Neural cell (in vitro differentiated cells): ENCODE results near the gene PDAP1. TPM values are rescaled to one million over a fixed set of nuclear protein-coding genes. Genes with fewer than 3 reads are reported as not detected.
"Not testable (repeated sequence)": the region's sequence is repeated elsewhere in the genome, so short reads cannot be mapped to it uniquely, and the experiment has no call there.

ENCODE experiments used
- H2AFZ ChIP-seq: fragments of 200-600, 300-800 bp; sonication (generic), shearing (Covaris generic); 2 replicates; pipeline ENCODE4 v1.6.0; 2014; ENCODE audit warnings: low read depth, mild to moderate bottlenecking, antibody characterized with exemption, low read length, moderate library complexity
- H3F3A ChIP-seq: fragments of 200-600 bp; shearing (Covaris generic); 2 replicates; pipeline ENCODE4 v1.6.1; 2016; ENCODE audit warnings: mild to moderate bottlenecking, moderate library complexity, mixed read lengths, antibody characterized with exemption, low read length; ENCODE audit not compliant: insufficient read depth, poor library complexity, severe bottlenecking
- H3K27ac ChIP-seq: fragments of 200-600, 300-800 bp; sonication (generic), shearing (Covaris generic); 2 replicates; pipeline ENCODE4 v1.5.1; 2014; ENCODE audit warnings: mild to moderate bottlenecking, low read length, moderate library complexity
- H3K27me3 ChIP-seq: fragments of 300-800, 200-600 bp; sonication (generic), shearing (Covaris generic); 2 replicates; pipeline ENCODE4 v1.6.0; 2014; ENCODE audit warnings: mild to moderate bottlenecking, low read depth, low read length, moderate library complexity; ENCODE audit not compliant: insufficient read depth
- H3K36me3 ChIP-seq: fragments of 300-800, 200-600 bp; sonication (generic), shearing (Covaris generic); 2 replicates; pipeline ENCODE4 v1.5.1; 2014; ENCODE audit warnings: mild to moderate bottlenecking, antibody characterized with exemption, low read length, moderate library complexity; ENCODE audit not compliant: insufficient read depth
- H3K4me2 ChIP-seq: fragments of 300-800, 200-600 bp; sonication (generic), shearing (Covaris generic); 2 replicates; pipeline ENCODE4 v1.6.0; 2014; ENCODE audit warnings: mild to moderate bottlenecking, low read length
- H3K4me3 ChIP-seq: fragments of 300-800, 200-600 bp; sonication (generic), shearing (Covaris generic); 2 replicates; pipeline ENCODE4 v1.5.1; 2014; ENCODE audit warnings: mild to moderate bottlenecking, low read length, moderate library complexity
- H3K79me2 ChIP-seq: fragments of 200-600 bp; shearing (Covaris generic); replicated peaks from 2 replicates; pipeline ENCODE4 v1.6.0; 2014; ENCODE audit warnings: mild to moderate bottlenecking, low read length, moderate library complexity; ENCODE audit not compliant: insufficient read depth
- H3K9ac ChIP-seq: fragments of 300-800, 200-600 bp; sonication (generic), shearing (Covaris generic); 2 replicates; pipeline ENCODE4 v1.6.1; 2016; ENCODE audit warnings: mild to moderate bottlenecking, low read length, mixed read lengths
- H3K9me2 ChIP-seq: fragments of 200-600 bp; shearing (Covaris generic); 2 replicates; pipeline ENCODE4 v1.6.1; 2016; ENCODE audit warnings: mild to moderate bottlenecking, low read length, mixed read lengths; ENCODE audit not compliant: insufficient read depth
- H3K9me3 ChIP-seq: fragments of 200-600, 300-800 bp; sonication (generic), shearing (Covaris generic); 2 replicates; pipeline ENCODE4 v1.6.1; 2016; ENCODE audit warnings: mild to moderate bottlenecking, mixed run types, low read length, moderate library complexity, mixed read lengths
- H4K20me1 ChIP-seq: fragments of 200-600 bp; shearing (Covaris generic); 2 replicates; pipeline ENCODE4 v1.6.1; 2016; ENCODE audit warnings: mild to moderate bottlenecking, mixed run types; ENCODE audit not compliant: insufficient read depth
- CTCF ChIP-seq: fragments of 450-650 bp; IDR thresholded peaks from 2 replicates; pipeline ENCODE4 v1.5.1; 2014; ENCODE audit warnings: antibody characterized with exemption, mild to moderate bottlenecking, moderate library complexity; ENCODE audit not compliant: poor library complexity, severe bottlenecking
- EP300 ChIP-seq: fragments of 450-650 bp; conservative IDR thresholded peaks from 2 replicates; pipeline ENCODE4 v1.6.1; 2014; ENCODE audit warnings: antibody characterized with exemption, mild to moderate bottlenecking, moderate library complexity; ENCODE audit not compliant: poor library complexity, severe bottlenecking
- EZH2 ChIP-seq: fragments of 200-600, 300-800 bp; shearing (Covaris generic), sonication (generic); IDR thresholded peaks from 2 replicates; pipeline ENCODE4 v1.6.1; 2014; ENCODE audit warnings: antibody characterized with exemption, low read length, borderline replicate concordance, mild to moderate bottlenecking; ENCODE audit not compliant: insufficient read depth, poor library complexity, severe bottlenecking
- MXI1 ChIP-seq: fragments of 450-650 bp; conservative IDR thresholded peaks from 2 replicates; pipeline ENCODE4 v1.6.1; 2014; ENCODE audit warnings: antibody characterized with exemption, mild to moderate bottlenecking; ENCODE audit not compliant: poor library complexity, severe bottlenecking
- POLR2AphosphoS5 ChIP-seq: IDR thresholded peaks from 2 replicates; pipeline ENCODE4 v1.6.1; 2012
- RAD21 ChIP-seq: fragments of 450-650 bp; conservative IDR thresholded peaks from 2 replicates; pipeline ENCODE4 v1.6.1; 2014; ENCODE audit warnings: antibody characterized with exemption, mild to moderate bottlenecking, moderate library complexity
- REST ChIP-seq: IDR thresholded peaks from 2 replicates; pipeline ENCODE4 v1.6.1; 2012; ENCODE audit warnings: borderline replicate concordance
- SMC3 ChIP-seq: fragments of 450-650 bp; conservative IDR thresholded peaks from 2 replicates; pipeline ENCODE4 v1.6.1; 2014; ENCODE audit warnings: antibody characterized with exemption, mild to moderate bottlenecking, moderate library complexity; ENCODE audit not compliant: poor library complexity
- TAF1 ChIP-seq: IDR thresholded peaks from 2 replicates; pipeline ENCODE4 v1.6.1; 2012; ENCODE audit warnings: low read depth
- polyA plus RNA-seq: library from polyadenylated mRNA; depleted of rRNA; stranded (reverse); fragments of >200 nt; gene quantifications from 2 replicates; pipeline ENCODE4 v1.2.3, GENCODE V29; 2014

PDAP1 gene
- polyA plus RNA-seq, 1 donor from 2014 or later, result 185 TPM

- H4K20me1 ChIP-seq, result no peaks in the 10 kb centered on the region
- no peaks in the 10 kb centered on the region for H3F3A ChIP-seq
- TF ChIP-seq POLR2AphosphoS5 (no peak), TAF1 (no peak), REST (no peak), EZH2 (no peak), SMC3 (no peak), EP300 (no peak), CTCF (no peak), MXI1 (no peak), RAD21 (no peak)
These were observed 20.5 kb downstream of the PDAP1 start for GRCh38 chr7:99387912-99388311.

GRCh38 chr7:99387239-99387635 lies 21.2 kb downstream of the PDAP1 start:
- H3K9me2 ChIP-seq, H3K4me3 ChIP-seq, H3K27me3 ChIP-seq, H3K36me3 ChIP-seq, H2AFZ ChIP-seq, H3K9me3 ChIP-seq, H3K9ac ChIP-seq, H3K4me2 ChIP-seq, H3F3A ChIP-seq, H3K79me2 ChIP-seq, H3K27ac ChIP-seq, H4K20me1 ChIP-seq: not testable (repeated sequence)

More at GRCh38 chr7:99387912-99388311, 20.5 kb downstream of the PDAP1 start:
- Histone ChIP-seq H3K27me3 (no peaks in the 10 kb centered on the region), H3K79me2 (no peaks in the 10 kb centered on the region), H3K36me3 (no peaks in the 10 kb centered on the region), H3K4me3 (no peak overlapping the region), H3K9me3 (no peaks in the 10 kb centered on the region), H2AFZ (no peak overlapping the region), H3K9ac (no peak overlapping the region), H3K4me2 (no peak overlapping the region), H3K27ac (no peak overlapping the region), H3K9me2 (no peaks in the 10 kb centered on the region)

GRCh38 chr7:99386584-99387238 lies 21.7 kb downstream of the PDAP1 start:
- no peak overlapping the region for H3K27ac ChIP-seq
- H3K9ac ChIP-seq, result no peak overlapping the region
- H3K27me3 ChIP-seq, result no peaks in the 10 kb centered on the region
- no peak overlapping the region for H2AFZ ChIP-seq
- no peak overlapping the region for H3K4me2 ChIP-seq
- no peak overlapping the region for H3K4me3 ChIP-seq
- no peaks in the 10 kb centered on the region for H3K9me3 ChIP-seq
- no peaks in the 10 kb centered on the region for H3K36me3 ChIP-seq
- TF ChIP-seq EZH2, result no peak
- no peak for TF ChIP-seq POLR2AphosphoS5
- TF ChIP-seq SMC3, result no peak
- no peak for TF ChIP-seq REST
- no peak for TF ChIP-seq RAD21
- no peak for TF ChIP-seq EP300
- H3K79me2 ChIP-seq, result no peaks in the 10 kb centered on the region
- H3K9me2 ChIP-seq, result no peaks in the 10 kb centered on the region
- H3F3A ChIP-seq, result no peaks in the 10 kb centered on the region
- H4K20me1 ChIP-seq, result no peaks in the 10 kb centered on the region
